Caki2 (cell line): ENCODE data around the gene HSBP1. TPM values are rescaled to one million over a fixed set of nuclear protein-coding genes. Genes with fewer than 3 reads are reported as not detected.
A peak's percentile ranks its signal among the peaks of the same experiment; 100 is the strongest.

Source experiments
- DNase-seq: peaks from one replicate; pipeline ENCODE4 v3.0.0-alpha.2; 2015; ENCODE audit warnings: low read depth
- in situ Hi-C: cut with HindIII; loops from 2 replicates; pipeline ENCODE4 v1.10.0; 2016; ENCODE audit warnings: low sequenced_read_pairs, low pct_unique_long_range_greater_than_20kb, mixed read lengths
- total RNA-seq: library from RNA; depleted of rRNA; stranded (reverse); fragments of >200 nt; shearing (Covaris generic); gene quantifications from 2 replicates; pipeline ENCODE4 v1.2.3, GENCODE V29; 2014; ENCODE audit warnings: low replicate concordance

HSBP1 gene
- total RNA-seq, 1 experiment from 2014 or later = 116 TPM

- in situ Hi-C loops = no loop called here
- DNase-seq = no peak
These were observed 8.4 kb upstream of the HSBP1 start for GRCh38 chr16:83799336-83799735.

DNA sequence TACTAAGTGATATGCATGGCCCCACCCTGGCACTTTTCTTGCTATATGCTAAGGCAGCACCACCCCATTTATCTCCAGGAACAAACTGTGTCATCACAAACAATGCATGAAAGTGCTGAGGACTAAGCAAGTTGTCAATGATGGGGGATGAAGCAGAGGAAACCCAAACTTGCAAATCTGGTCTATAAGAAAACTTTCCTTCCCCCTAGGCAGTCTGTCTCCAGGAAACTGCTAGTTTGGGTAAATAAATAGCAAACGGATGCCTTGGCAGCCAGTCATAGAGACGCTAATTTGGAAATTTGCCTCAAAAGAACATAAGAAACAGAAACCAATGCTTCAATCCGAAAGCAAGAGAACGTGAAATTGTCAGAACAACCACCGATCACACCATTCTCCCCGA, 5.6 kb upstream of the HSBP1 start:
- DNase-seq = no peak
- in situ Hi-C loops = no loop called here

DNA sequence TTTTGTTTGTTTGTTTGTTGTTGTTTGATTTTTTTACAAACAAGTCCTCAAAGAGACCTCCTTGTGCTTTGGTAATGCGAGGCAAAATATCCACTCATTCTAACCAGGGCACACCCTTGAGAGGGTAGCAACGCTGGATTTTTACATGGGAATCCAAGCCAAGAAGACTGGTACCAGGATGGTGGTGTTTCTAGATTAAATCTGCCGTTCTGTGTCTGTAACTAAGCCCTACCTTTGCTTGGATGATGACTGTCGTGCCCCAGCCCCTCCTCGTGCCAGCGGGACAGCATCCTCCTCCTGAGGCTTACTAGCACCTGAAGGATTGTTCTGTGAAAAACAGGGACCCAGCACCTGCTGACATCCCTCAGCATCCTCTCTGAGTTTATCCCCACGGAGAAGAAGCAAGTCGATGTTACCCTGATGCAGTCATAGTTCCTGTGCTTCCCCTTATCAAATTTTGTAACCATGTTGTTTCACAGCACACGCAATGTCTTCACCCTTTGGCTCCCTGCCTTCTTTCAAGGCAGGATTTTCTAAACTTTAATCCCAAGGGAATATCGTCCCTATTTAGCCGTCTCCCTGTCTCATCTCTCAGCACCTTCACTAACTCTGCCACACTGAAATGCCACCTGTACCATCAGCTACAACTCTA, 5.1 kb upstream of the HSBP1 start:
- in situ Hi-C loops = no loop called here
- no peak for DNase-seq

DNA sequence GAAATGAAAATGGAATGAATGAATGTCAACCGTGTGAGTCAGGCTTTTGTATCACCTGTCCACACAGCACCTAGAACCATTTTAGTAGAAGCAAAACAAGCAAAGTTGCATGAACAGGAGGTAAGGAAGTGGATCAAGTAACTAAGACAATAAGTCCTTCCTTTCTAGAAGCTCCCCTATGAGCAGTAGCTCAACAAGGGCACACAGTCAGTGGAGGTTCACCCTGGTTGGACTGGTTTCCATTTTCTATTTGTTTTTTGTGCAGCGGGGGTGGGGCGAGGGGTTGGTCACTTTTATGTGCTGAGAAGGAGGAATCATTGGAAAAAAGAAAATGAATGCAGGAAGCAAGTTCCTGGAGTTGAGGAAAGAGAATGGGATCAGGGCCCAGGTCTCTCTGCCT, 4.0 kb upstream of the HSBP1 start:
- no peak for DNase-seq
- in situ Hi-C loops = no loop called here

DNA sequence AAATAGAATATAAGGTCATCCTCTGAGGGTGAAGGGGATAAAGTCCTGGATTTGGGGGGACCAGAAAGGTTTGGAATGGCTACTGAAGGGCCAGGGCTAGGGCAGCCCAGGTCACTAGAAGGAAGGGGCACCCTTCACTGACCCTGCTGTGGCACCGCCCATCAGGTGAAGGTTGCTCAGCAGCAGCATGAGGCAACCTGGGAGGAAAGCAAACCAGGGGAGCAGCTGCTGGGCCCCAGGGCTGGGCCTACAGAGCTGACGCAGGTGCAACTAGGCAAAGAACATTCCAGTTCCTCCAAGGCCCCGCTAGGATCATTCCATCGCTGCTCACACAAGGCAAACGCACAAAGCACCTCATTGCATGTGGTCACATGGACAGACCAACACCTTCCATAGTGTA, 3.4 kb upstream of the HSBP1 start:
- in situ Hi-C loops = no loop called here
- DNase-seq = no peak

DNA sequence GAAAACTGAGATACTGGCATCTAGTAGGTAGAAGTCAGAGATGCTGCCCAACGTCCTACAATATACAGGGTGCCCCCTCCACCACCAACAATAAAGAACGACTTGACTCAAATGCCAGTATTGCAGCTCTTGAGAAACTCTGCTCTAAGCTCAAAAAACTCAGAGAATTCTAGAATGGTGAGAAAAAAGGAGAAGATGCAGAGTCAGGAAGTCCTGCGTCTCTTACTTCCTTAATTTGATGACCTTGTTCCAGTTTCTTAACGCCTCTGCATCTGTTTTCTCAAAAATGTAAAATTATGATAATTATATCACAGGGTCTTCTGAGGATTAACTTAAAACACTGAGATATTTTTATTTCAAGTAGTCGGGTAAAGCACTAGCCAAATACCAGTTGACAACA, 1.7 kb upstream of the HSBP1 start:
- in situ Hi-C loops = no loop called here

DNA sequence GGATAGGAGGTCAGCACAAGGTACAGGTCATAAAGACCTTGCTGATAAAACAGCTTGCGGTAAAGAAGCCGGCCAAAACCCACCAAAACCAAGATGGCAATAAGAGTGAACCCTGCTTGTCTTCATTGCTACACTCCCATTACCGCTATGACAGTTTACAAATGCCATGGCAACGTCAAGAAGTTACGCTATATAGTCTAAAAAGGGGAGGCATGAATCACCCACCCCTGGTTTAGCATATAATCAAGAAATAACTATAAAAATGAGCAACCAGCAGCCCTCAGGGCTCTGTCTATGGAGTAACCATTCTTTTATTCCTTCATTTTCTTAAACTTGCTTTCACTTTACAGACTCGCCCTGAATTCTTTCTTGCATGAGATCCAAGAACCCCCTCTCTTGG, 1.0 kb upstream of the HSBP1 start:
- in situ Hi-C loops = no loop called here
- DNase-seq = no peak

More for the DNA sequence above, 1.7 kb upstream of the HSBP1 start:
- DNase-seq = no peak

GRCh38 chr16:83807327-83807709, 460 bp upstream of the HSBP1 start:
- in situ Hi-C loops = no loop called here
- DNase-seq = no peak

DNA sequence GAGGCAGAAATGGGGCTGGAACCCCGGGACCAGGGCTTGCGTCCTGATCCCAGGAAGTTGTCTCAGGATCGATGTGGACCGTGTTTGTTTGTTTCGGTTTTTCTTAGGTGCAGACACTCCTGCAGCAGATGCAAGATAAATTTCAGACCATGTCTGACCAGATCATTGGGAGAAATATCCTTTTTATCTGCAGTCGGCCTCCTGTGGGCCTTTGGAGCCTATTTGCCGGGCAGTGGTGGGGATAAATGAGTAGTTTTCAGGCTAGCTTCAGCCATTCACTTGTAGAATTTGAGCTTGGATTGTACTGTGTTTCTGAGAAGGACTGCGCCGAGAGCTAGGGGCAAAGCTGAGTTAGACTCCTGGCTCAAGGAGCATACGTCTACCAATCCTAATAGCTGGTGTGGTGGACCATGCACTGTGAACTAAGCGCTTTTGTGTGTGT, 816 bp downstream of the HSBP1 start:
- in situ Hi-C loops = no loop called here
- DNase-seq = no peak

DNA sequence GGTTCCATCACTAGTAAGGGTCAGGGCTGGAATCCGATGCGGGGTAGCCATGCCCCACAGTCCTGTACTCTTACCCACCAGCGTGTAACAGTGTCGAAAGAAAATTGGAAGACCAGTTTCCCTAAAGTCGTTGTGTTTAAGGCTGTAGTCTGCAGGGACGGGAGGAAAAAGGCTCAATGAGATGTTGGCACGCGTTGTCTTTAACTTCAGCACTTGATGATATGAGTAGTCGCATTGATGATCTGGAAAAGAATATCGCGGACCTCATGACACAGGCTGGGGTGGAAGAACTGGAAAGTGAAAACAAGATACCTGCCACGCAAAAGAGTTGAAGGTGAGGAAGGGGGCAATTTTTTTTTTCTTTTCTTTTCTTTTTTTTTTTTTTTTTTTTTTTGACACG, 1.3 kb downstream of the HSBP1 start:
- DNase-seq = no peak
- in situ Hi-C loops = no loop called here

DNA sequence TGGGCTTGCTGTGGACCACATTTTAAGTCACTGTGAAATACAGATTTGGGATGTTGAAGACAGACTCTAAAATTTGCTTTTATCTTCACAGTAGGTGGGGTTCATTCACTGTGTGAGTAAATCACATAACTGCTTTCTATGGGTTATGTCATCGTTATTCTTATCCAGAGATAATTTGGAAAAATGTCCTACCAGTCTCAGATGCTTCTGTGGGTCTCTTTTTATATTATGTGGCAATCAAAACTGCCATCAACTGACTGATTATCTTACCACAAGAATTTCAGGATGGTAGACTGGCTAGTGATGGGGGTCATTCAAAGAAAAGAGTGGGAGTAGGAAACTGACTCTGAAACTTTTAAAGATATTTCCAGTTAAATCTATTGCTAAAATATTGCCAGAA, 3.1 kb downstream of the HSBP1 start:
- no peak for DNase-seq
- in situ Hi-C loops = no loop called here

- in situ Hi-C loops = no loop called here
- peak; percentile 10 for DNase-seq
These were observed 6.3 kb downstream of the HSBP1 start for GRCh38 chr16:83813823-83814658.

GRCh38 chr16:83814659-83814985, 6.8 kb downstream of the HSBP1 start:
- no peak for DNase-seq
- in situ Hi-C loops = no loop called here

DNA sequence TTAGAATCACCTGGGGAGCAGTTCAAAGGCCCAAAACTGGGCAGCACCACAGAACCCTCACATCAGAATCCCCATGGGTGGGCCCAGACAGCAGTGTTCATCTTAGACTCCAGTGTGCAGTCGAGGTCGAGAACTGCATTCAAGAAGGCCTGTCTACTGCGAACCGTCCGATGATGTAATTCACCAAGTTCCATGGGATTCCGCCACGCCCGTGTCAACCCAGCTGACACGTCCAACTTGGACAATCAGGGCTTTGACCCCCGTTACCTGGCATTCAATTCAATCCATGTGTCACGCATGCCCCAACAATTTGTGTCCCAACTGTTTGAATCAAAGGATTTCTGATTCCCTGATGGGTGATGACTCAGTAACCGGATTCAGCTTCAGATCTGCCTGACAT, 9.2 kb downstream of the HSBP1 start:
- no peak for DNase-seq
- in situ Hi-C loops = no loop called here

GRCh38 chr16:83818276-83818675, 10.5 kb downstream of the HSBP1 start:
- in situ Hi-C loops = no loop called here
- no peak for DNase-seq

GRCh38 chr16:83819361-83819760, 11.6 kb downstream of the HSBP1 start:
- in situ Hi-C loops = no loop called here
- DNase-seq = no peak

- DNase-seq = peak; percentile 65
- in situ Hi-C loops = no loop called here
These were observed 18.6 kb downstream of the HSBP1 start for GRCh38 chr16:83826146-83826913.

DNA sequence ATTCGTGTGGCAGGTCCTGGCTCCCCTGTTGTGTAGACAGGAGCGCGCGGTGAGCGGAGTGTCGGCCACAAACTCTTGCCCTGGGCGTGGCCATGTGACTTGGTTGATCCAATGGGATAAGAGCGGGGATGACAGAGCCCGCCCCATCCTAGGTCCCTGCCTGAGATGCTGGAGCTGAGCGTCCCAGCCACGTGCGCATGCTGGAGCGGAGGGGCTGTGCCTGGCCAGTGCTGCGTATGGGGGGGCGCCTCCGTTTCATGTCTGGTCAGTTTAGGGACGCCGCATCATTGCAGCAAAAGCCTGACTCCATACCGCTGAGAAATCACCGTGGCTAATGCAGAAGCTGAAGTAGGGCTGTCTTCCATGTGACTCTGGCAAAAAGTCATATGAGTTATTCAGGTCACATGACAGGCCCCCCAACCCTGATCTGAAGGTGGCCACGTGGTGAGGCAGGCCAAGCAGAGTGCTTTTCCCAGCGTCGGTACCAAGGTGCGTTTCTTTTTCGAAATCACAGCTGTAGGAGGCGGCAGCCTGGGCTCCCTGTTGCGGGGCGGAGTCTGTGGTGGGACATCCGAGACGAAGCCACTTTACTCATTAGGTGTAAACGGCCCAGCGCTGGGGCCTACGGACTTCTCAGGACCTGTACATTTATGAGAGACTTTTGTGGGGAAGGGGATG, 22.5 kb downstream of the HSBP1 start:
- no peak for DNase-seq
- in situ Hi-C loops = no loop called here
